KMS-11 (cell line): ENCODE measurements around the gene LGALS16.
"Not testable (repeated sequence)": the region's sequence is repeated elsewhere in the genome, so short reads cannot be mapped to it uniquely, and the experiment has no call there.

Experiments
- H2AFZ ChIP-seq: fragments of 200-600 bp; sonication (generic); 2 replicates; pipeline ENCODE4 v1.6.1; 2016; ENCODE audit warnings: antibody characterized with exemption, mixed run types, low read depth
- H3K27ac ChIP-seq: fragments of 200-600 bp; sonication (generic); 2 replicates; pipeline ENCODE4 v1.6.1; 2016; ENCODE audit warnings: mild to moderate bottlenecking, mixed run types
- H3K27me3 ChIP-seq: fragments of 200-600 bp; sonication (generic); 2 replicates; pipeline ENCODE4 v1.6.1; 2017; ENCODE audit warnings: mild to moderate bottlenecking, low read depth, mixed run types, moderate library complexity; ENCODE audit not compliant: insufficient read depth
- H3K36me3 ChIP-seq: fragments of 200-600 bp; sonication (generic); 2 replicates; pipeline ENCODE4 v1.6.1; 2017; ENCODE audit warnings: mild to moderate bottlenecking, mixed run types; ENCODE audit not compliant: insufficient read depth
- H3K4me1 ChIP-seq: fragments of 200-600 bp; sonication (generic); 2 replicates; pipeline ENCODE4 v1.6.1; 2016; ENCODE audit warnings: mild to moderate bottlenecking, low read depth, mixed run types; ENCODE audit not compliant: poor library complexity, severe bottlenecking
- H3K4me2 ChIP-seq: fragments of 200-600 bp; sonication (generic); 2 replicates; pipeline ENCODE4 v1.7.0; 2016; ENCODE audit warnings: mild to moderate bottlenecking, mixed run types
- H3K4me3 ChIP-seq: fragments of 200-600 bp; sonication (generic); IDR thresholded peaks from 2 replicates; pipeline ENCODE4 v1.6.1; 2017; ENCODE audit warnings: low read depth, low read length, mixed read lengths; ENCODE audit not compliant: insufficient read depth
- H3K79me2 ChIP-seq: fragments of 200-600 bp; sonication (generic); 2 replicates; pipeline ENCODE4 v1.6.1; 2016; ENCODE audit warnings: low read depth, mixed run types; ENCODE audit not compliant: insufficient read depth
- H3K9ac ChIP-seq: fragments of 200-600 bp; sonication (generic); 2 replicates; pipeline ENCODE4 v1.6.1; 2016; ENCODE audit warnings: mild to moderate bottlenecking, mixed run types
- H4K20me1 ChIP-seq: fragments of 200-600 bp; sonication (generic); 2 replicates; pipeline ENCODE4 v1.6.1; 2016; ENCODE audit warnings: mild to moderate bottlenecking, mixed run types; ENCODE audit not compliant: insufficient read depth
- CTCF ChIP-seq: fragments of 200-600 bp; sonication (generic); conservative IDR thresholded peaks from 2 replicates; pipeline ENCODE4 v1.6.1; 2017; ENCODE audit warnings: low read depth, mild to moderate bottlenecking, antibody characterized with exemption, low read length, moderate library complexity, mixed read lengths

The LGALS16 gene

GRCh38 chr19:39647918-39648317 is 7.8 kb upstream of the LGALS16 start:
- Histone ChIP-seq H4K20me1 (no peaks in the 10 kb centered on the region), H3K4me2 (no peak overlapping the region), H3K36me3 (no peaks in the 10 kb centered on the region), H3K9ac (no peak overlapping the region), H2AFZ (no peak overlapping the region), H3K27ac (no peak overlapping the region), H3K27me3 (no peaks in the 10 kb centered on the region), H3K4me1 (no peaks in the 10 kb centered on the region), H3K4me3 (no peak overlapping the region), H3K79me2 (no peaks in the 10 kb centered on the region)
- no peak for TF ChIP-seq CTCF

- Histone ChIP-seq H3K27me3 (no peaks in the 10 kb centered on the region), H3K36me3 (no peaks in the 10 kb centered on the region), H4K20me1 (no peaks in the 10 kb centered on the region), H3K27ac (no peak overlapping the region), H2AFZ (no peak overlapping the region), H3K4me2 (no peak overlapping the region), H3K4me3 (no peak overlapping the region), H3K9ac (no peak overlapping the region), H3K79me2 (no peaks in the 10 kb centered on the region), H3K4me1 (no peaks in the 10 kb centered on the region)
- no peak for TF ChIP-seq CTCF
These were observed 4.1 kb downstream of the LGALS16 start for GRCh38 chr19:39659791-39660190.

GRCh38 chr19:39660661-39661060 is 4.9 kb downstream of the LGALS16 start:
- H3K4me3 ChIP-seq = no peak overlapping the region
- H3K79me2 ChIP-seq = no peaks in the 10 kb centered on the region
- no peaks in the 10 kb centered on the region for H4K20me1 ChIP-seq
- H3K27me3 ChIP-seq = no peaks in the 10 kb centered on the region
- no peak overlapping the region for H3K27ac ChIP-seq
- H2AFZ ChIP-seq = no peak overlapping the region
- H3K4me1 ChIP-seq = no peaks in the 10 kb centered on the region
- no peak for TF ChIP-seq CTCF
- no peaks in the 10 kb centered on the region for H3K36me3 ChIP-seq
- no peak overlapping the region for H3K4me2 ChIP-seq
- no peak overlapping the region for H3K9ac ChIP-seq

GRCh38 chr19:39661565-39661964 is 5.9 kb downstream of the LGALS16 start:
- H3K36me3 ChIP-seq = no peaks in the 10 kb centered on the region
- H3K27ac ChIP-seq = no peak overlapping the region
- no peaks in the 10 kb centered on the region for H3K4me1 ChIP-seq
- H3K79me2 ChIP-seq = no peaks in the 10 kb centered on the region
- H2AFZ ChIP-seq = no peak overlapping the region
- no peaks in the 10 kb centered on the region for H4K20me1 ChIP-seq
- no peak for TF ChIP-seq CTCF
- no peak overlapping the region for H3K9ac ChIP-seq
- no peaks in the 10 kb centered on the region for H3K27me3 ChIP-seq
- no peak overlapping the region for H3K4me2 ChIP-seq
- H3K4me3 ChIP-seq = no peak overlapping the region

- peaks cover 28% of the 10 kb centered on the region for H3K4me1 ChIP-seq
- H3K4me2 ChIP-seq, H2AFZ ChIP-seq, H4K20me1 ChIP-seq, H3K27me3 ChIP-seq, H3K4me3 ChIP-seq, H3K9ac ChIP-seq, H3K36me3 ChIP-seq, H3K79me2 ChIP-seq, H3K27ac ChIP-seq: not testable (repeated sequence)
These were observed 14.1 kb downstream of the LGALS16 start for GRCh38 chr19:39669860-39670259.
